ENCODE data around the gene STK32B.
A peak's percentile ranks its signal among the peaks of the same experiment; 100 is the strongest.

The STK32B gene

DNA sequence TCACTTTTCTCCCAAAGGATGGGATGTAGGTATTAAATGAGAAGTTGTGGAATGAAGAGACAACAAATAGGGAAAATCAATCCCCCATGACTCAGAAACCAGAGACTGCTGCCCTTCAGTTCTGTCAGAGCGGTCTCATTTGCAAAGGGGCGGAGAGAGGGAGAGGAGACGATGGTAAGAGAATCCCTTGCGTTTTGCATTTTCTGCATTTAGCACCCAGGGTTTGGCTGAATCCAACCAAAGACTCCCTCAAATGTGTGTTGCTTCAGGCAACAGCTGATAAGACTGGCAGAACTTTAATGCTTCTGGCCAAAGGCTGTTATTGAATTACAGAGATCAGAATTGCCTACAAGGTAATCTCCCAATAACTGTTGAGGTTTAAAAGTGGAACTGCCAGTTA, 426.9 kb downstream of the STK32B start:
- no peak for DNase-seq

DNA sequence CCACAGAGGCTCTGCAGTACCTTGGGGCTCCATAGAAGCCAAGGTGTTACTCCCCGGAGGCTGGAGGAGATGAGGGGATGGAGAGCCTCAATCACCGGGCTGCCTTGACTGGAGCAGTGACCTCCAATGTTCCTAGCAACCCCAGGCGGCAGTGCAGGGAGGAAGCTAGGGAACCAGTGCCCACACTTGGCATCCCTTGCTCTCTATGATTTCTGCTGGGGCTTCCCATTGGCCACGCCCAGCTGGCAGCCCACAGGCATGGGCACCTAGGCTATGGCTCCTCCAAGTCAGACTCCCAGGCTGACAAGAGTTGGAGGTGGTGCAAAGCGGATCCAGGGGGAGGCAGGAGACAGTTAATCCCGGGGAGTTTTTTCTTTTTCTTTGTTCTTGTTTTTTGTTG, 427.4 kb downstream of the STK32B start:
- DNase-seq: peak; percentile 26

DNA sequence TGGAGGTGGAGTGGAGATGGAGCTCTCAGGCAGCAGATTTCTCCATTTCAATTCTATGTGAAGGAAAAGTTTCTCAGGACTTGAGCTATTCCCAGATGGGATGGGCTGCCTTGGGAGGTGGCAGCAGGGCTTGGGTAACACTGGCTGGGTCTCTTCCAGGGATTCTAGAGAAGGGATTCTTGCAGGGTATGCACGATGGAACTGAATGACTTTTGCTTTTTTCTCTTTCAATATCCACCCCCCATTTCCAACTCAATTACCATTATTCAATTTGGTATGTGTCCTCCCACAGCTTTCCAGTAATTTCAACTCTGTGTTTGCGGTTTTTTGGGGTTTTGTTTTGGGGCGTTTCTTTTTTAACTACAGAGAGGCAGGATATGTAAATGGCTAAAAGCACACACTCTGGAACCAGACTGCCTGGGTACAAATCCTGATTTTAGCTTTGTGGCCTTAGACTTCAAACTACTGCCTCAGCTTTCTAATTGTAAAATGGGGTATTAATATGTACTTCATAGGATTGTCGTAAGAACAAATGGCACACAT, 428.3 kb downstream of the STK32B start:
- DNase-seq: no peak

- DNase-seq: no peak
These were observed 437.1 kb downstream of the STK32B start for GRCh38 chr4:5488413-5488812.

- DNase-seq: no peak
These were observed 438.0 kb downstream of the STK32B start for GRCh38 chr4:5489260-5489659.

- no peak for DNase-seq
These were observed 446.2 kb downstream of the STK32B start for GRCh38 chr4:5497489-5497888.

DNA sequence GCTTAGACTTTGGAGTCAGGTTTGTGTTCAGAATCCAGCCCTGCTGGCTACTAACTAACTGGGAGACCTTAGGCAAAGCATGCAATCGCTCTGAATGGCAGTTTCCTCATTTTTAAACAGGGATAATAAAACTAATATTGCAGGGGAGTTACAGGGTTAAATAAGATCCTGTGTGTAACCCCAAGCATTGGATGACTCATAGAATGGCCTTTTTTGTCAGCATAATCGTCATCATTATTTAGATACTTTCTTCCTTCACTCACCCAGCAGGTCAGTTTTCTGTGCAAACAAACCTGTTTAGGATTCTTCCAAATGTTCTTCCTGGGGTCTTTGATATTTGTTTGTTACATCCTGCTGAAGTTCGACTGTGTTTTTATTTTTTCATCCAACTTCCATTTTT, 448.9 kb downstream of the STK32B start:
- no peak for DNase-seq

GRCh38 chr4:5503336-5503936, 452.2 kb downstream of the STK32B start:
- no peak for DNase-seq

DNA sequence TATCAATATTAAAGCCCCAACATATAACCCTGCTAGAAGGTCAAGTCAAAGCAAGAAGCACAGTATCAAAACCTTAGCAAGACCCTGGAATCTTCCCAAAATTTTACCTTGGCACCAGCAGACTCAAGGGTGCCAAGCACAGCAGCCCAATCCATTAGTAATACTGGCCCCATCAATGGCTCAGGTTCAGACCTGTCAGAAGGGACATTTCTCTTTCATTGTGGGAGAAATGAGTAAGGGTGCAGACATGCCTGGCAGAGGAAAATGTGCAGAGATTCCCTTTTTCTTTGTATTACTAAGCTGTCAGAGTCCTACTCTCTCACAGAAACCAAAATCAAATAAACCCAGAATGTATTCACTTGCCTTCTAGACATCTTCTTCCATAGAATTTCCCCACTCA, 453.2 kb downstream of the STK32B start:
- no peak for DNase-seq

DNA sequence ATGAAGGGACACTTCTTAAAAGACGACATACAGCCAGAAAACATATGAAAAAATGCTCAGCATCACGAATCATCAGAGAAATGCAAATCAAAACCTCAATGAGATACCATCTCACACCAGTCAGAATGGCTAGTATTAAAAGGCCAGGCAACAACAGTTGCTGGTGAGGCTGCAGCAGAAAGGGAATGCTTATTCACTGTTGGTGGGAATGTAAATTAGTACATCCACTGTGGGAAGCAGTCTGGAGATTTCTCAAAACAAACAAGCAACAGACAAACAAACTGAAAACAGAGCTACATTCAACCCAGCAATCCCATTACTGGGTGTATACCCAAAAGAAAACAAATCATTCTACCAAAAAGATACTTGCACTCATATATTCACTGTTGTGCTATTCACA, 459.2 kb downstream of the STK32B start:
- DNase-seq: no peak

GRCh38 chr4:5511791-5512190, 460.5 kb downstream of the STK32B start:
- DNase-seq: no peak

- DNase-seq: no peak
These were observed 464.4 kb downstream of the STK32B start for GRCh38 chr4:5515646-5516045.

DNA sequence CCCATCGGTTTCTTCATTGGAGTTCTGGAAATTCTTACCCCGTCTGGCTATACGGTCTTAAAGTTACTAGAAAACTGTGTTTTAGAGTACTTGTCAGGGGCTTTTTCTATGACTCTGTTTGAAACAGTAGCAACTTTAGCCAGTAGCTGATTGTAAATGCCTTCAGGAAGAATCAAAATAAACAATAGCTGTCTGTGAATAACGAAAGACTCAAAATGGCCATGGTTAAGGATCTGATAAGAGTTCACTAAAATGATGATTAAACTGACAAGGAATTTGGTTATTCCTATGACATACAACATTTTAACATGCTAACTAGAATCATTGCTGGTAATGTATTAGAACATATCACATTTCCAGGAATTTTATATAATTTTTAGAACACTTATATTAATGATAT, 466.1 kb downstream of the STK32B start:
- DNase-seq: no peak

DNA sequence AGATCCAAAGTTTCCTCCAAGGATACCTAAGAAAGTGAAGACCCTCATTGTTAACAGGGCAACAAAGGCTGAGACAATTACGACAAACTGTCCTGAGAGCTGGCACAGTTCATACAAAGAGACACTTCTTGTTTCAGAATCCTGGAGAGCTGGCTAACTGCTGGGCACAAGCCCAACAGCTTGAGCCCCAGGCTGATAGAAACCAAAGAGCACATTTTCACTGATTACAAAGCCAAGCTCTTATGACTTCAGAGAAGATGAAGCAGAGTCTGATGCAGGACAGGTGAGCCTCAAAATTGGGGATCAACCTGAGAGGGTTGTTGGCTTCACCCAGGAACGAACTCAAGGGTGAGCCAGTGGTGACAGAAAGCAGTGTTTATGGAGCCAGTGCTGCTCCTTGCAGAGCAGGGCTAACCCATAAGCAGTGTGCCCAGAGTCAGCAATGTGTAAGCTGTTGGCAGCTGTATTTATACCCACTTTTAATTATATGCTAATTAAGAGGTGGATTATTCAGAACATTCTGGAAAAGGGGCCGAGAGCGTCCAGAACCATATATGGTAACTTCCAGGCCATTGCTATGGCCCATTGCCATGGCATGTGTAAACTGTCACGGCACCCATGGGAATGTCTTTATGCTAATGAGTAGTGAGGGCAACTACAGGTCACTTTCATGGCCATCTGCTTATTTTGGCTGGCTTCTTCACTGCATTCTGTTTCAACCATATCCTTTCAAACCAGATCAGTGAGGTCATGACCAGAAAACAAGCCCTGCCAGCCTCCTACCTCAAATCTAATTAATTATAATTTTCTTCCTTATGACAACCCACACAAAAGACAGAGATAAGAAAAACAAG, 473.4 kb downstream of the STK32B start:
- no peak for DNase-seq

DNA sequence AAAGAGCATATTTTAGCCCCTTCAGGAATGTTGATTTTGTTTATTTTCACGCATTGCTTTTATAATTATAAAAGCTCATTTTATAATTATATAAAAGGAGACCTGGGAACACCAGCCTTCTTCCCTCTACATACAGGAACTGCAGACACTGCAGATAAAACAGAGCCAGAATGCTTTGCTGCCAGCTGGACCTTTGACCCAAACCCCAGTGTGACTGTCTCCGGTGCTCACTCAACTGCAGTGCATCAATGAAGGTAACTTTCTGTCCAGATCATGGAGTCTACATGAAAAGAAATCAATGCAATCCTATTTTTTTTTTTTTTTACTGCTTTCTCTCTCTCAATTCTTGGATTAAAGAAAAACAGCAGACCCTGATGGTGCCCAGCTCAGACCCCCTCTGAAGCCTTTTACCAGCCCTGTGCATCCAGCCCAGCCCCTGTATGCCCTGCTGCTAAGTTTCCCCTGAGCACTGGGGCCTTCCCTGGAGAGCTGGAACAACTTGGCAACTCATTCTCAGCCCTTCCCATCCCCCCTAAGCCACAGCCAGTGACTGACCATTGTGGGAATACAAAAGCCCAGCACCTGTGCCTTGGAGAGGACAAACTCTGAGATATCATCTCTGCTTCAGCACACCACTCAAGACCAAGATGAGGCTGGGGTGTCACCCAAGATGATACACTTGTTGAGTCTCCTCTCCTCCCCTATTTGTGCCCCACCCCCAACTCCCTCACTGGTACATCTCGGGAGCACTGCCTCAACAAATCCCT, 475.0 kb downstream of the STK32B start:
- no peak for DNase-seq

GRCh38 chr4:5527211-5527610, 475.9 kb downstream of the STK32B start:
- no peak for DNase-seq

DNA sequence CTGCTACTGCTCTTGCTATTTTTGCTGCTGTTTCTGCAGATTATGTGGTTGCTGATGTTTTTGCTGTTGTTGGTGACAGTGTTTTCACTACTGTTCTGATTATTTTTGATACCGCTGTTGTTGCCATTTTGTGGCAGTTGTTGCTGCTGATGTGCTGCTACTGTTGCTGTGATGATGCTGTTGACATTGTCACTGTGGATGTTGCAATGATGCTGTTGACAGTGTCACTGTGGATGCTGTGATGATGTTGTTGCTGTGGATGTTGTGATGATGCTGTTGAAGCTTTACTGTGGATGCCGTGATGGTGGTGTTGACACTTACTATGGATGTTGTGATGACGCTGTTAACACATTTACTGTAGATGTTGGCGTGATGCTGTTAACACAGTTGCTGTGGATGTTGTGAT, 476.8 kb downstream of the STK32B start:
- no peak for DNase-seq

- DNase-seq: no peak
These were observed 480.8 kb downstream of the STK32B start for GRCh38 chr4:5532100-5532499.

DNA sequence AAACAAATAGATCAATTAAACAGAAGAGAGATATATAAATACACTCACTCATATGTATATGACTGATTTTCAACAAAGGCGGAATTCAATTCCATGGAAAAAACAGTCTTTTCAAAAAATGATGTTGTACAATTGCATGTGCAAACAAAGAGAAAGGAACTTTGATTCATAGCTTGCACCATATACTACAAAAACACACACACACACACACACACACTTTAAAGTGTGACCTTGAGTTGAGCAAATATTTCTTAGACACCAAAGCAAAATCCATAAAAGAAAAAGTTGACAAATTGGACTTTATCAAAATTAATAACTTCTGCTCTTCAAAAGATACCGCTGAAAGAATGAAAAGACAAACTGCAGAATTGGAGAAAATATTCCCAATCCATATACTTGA, 488.3 kb downstream of the STK32B start:
- DNase-seq: no peak

DNA sequence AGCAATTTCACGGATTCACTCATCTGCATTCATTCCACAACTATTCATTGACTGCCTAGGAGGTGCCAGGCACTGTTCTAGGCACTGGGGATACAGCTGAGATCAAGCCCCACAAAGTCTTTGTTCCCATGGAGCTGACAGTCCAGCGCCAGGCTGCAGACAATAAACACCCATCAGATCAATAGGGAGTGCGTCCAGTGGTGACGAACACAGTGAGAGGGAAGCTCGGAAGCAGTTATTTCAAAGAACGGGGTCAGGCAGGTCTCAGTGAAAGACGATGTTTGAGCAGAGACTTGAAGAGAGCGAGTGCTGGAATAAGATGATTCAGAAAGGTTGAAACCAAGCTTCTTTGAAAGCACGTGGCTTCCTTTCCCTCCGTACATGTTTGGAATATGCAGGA, 489.9 kb downstream of the STK32B start:
- no peak for DNase-seq

GRCh38 chr4:5543681-5544080, 492.4 kb downstream of the STK32B start:
- no peak for DNase-seq

GRCh38 chr4:5544762-5545161, 493.5 kb downstream of the STK32B start:
- DNase-seq: no peak

DNA sequence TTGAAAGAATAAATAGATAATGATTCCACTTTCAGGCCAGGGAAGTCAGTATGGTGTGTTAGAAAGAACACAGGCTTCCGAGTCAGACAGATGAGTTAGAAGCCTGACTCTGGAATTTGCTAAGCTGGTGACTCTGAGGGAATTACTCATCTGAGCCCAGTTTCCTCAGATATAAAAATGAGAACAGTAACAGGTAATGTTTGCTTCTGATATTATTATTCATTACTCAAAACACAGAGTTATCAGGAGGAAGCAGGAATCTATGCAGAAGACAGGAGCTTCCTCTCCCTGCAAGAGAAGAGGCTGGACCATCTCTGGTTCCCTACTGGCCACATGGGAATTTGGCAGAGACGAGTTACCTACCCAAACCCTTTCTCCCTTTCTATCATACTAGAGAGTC, 494.0 kb downstream of the STK32B start:
- no peak for DNase-seq
